A549 (cell line): ENCODE measurements around the gene SLC25A13. TPM values are rescaled to one million over a fixed set of nuclear protein-coding genes. Genes with fewer than 3 reads are reported as not detected.

Experiments
- ATAC-seq, 2 experiments: fragments of 200-7000 bp in 1 of 2; fragments of >200 bp in 1 of 2; cut with Nextera tagmentation in 1 of 2; cut with Tn5 transposase in 1 of 2; 3 replicates each; pipeline versions ENCODE4 v1.8.0 to v1.9.1; 2018 to 2020; ENCODE audit warnings: mild to moderate bottlenecking in 1 of 2, moderate library complexity in 1 of 2
- CTCF ChIA-PET: fragments of 300-600 bp; sonication (Branson Sonifier 250); formaldehyde crosslinking; extraction: SDS; loops from one replicate; lab custom pipeline; 2021; ENCODE audit warnings: antibody characterized with exemption, inconsistent platforms; lab: Yijun Ruan, JAX
- POLR2A ChIA-PET: fragments of 350-600 bp; formaldehyde crosslinking; extraction: SDS; loops from one replicate; lab custom pipeline; 2021; ENCODE audit warnings: antibody characterized with exemption, inconsistent platforms; lab: Yijun Ruan, JAX
- DNase-seq, 2 experiments: peaks; one replicate each; pipeline versions ENCODE4 v3.0.0 to v3.0.0-alpha.2; 2011 to 2016; ENCODE audit warnings: low read depth in 1 of 2, low spot score in 1 of 2
- FAIRE-seq: peaks from 2 replicates; lab custom pipeline; 2011; peaks lifted over from hg19 to GRCh38; lab: Jason Lieb, UNC
- H3K27ac ChIP-seq, 2 experiments: fragments of >200 bp; sonication (Bioruptor Twin); formaldehyde crosslinking; 3 replicates each; pipeline ENCODE4 v1.5.1; 2016 to 2017
- H3K4me1 ChIP-seq: fragments of >200 bp; sonication (Bioruptor Twin); formaldehyde crosslinking; 3 replicates; pipeline ENCODE4 v1.6.1; 2016
- H3K4me2 ChIP-seq: fragments of >200 bp; sonication (Bioruptor Twin); formaldehyde crosslinking; 3 replicates; pipeline ENCODE4 v1.6.1; 2016
- H3K4me3 ChIP-seq: fragments of >200 bp; sonication (Bioruptor Twin); formaldehyde crosslinking; 3 replicates; pipeline ENCODE4 v1.5.1; 2016
- H3K9me3 ChIP-seq: fragments of >200 bp; sonication (Bioruptor Twin); formaldehyde crosslinking; 3 replicates; pipeline ENCODE4 v1.6.1; 2016
- ATOH8 ChIP-seq: fragments of 250-450 bp; sonication (Bioruptor Pico); IDR thresholded peaks from 2 replicates; pipeline ENCODE4 v1.5.0; 2020; ENCODE audit warnings: low read depth, mild to moderate bottlenecking, moderate library complexity
- CEBPB ChIP-seq, 2 experiments: fragments of >200 bp in 1 of 2; sonication (Bioruptor Twin) in 1 of 2; formaldehyde crosslinking in 1 of 2; IDR thresholded peaks; 2 replicates each; pipeline ENCODE4 v1.6.1; 2012 to 2016
- CHD4 ChIP-seq: fragments of 200-600 bp; sonication (generic); IDR thresholded peaks from 2 replicates; pipeline ENCODE4 v1.6.1; 2016; ENCODE audit warnings: antibody characterized with exemption, mild to moderate bottlenecking, borderline replicate concordance
- FOSB ChIP-seq: fragments of 250-450 bp; sonication (Bioruptor Pico); IDR thresholded peaks from 2 replicates; pipeline ENCODE4 v1.5.0; 2020; ENCODE audit warnings: mild to moderate bottlenecking, moderate library complexity
- FOSL2 ChIP-seq, 2 experiments: fragments of 450-650 bp in 1 of 2; fragments of >200 bp in 1 of 2; sonication (Bioruptor Twin) in 1 of 2; formaldehyde crosslinking; IDR thresholded peaks; 2 replicates each; pipeline versions ENCODE4 v1.5.0 to v1.6.1; 2016 to 2020; ENCODE audit warnings: mild to moderate bottlenecking in 1 of 2, moderate library complexity in 1 of 2
- FOXS1 ChIP-seq: fragments of 250-450 bp; sonication (Bioruptor Pico); IDR thresholded peaks from 2 replicates; pipeline ENCODE4 v1.5.0; 2020; ENCODE audit warnings: mild to moderate bottlenecking, moderate library complexity
- HMGXB4 ChIP-seq: fragments of 250-450 bp; sonication (Bioruptor Pico); IDR thresholded peaks from 2 replicates; pipeline ENCODE4 v1.5.0; 2021; ENCODE audit warnings: mild to moderate bottlenecking, moderate library complexity, borderline replicate concordance
- HOXB5 ChIP-seq: fragments of 250-450 bp; sonication (Bioruptor Pico); IDR thresholded peaks from 2 replicates; pipeline ENCODE4 v1.5.0; 2020; ENCODE audit warnings: mild to moderate bottlenecking, moderate library complexity
- KDM1A ChIP-seq: fragments of 200-600 bp; sonication (generic); IDR thresholded peaks from 2 replicates; pipeline ENCODE4 v1.6.1; 2016; ENCODE audit warnings: low read depth, mild to moderate bottlenecking
- MAFK ChIP-seq: fragments of 450-650 bp; IDR thresholded peaks from 2 replicates; pipeline ENCODE4 v1.6.1; 2014; ENCODE audit not compliant: partially characterized antibody
- MAX ChIP-seq: IDR thresholded peaks from 2 replicates; pipeline ENCODE4 v1.6.1; 2012
- MAZ ChIP-seq: fragments of 150-350 bp; IDR thresholded peaks from 2 replicates; pipeline ENCODE4 v1.6.1; 2014; ENCODE audit warnings: antibody characterized with exemption, low read depth, low read length, borderline replicate concordance
- MYC ChIP-seq: IDR thresholded peaks from 2 replicates; pipeline ENCODE4 v1.6.1; 2012; ENCODE audit warnings: mild to moderate bottlenecking, inconsistent platforms, low read length, improper control_type of control experiment, borderline replicate concordance
- NPAS2 ChIP-seq: fragments of 250-450 bp; sonication (Bioruptor Pico); IDR thresholded peaks from 2 replicates; pipeline ENCODE4 v1.8.0; 2022; ENCODE audit warnings: mild to moderate bottlenecking, moderate library complexity, borderline replicate concordance
- NR3C1 ChIP-seq: fragments of >200 bp; sonication (Bioruptor Twin); formaldehyde crosslinking; IDR thresholded peaks from 3 replicates; pipeline ENCODE4 v1.6.1; 2017
- PBX3 ChIP-seq: IDR thresholded peaks from 2 replicates; pipeline ENCODE4 v1.6.1; 2012
- RFX5 ChIP-seq: fragments of 450-650 bp; IDR thresholded peaks from 2 replicates; pipeline ENCODE4 v1.7.1; 2014; ENCODE audit warnings: antibody characterized with exemption, mild to moderate bottlenecking, moderate library complexity
- ZFP36 ChIP-seq: fragments of 450-650 bp; IDR thresholded peaks from 2 replicates; pipeline ENCODE4 v1.6.1; 2014; ENCODE audit warnings: borderline replicate concordance; ENCODE audit not compliant: partially characterized antibody
- WGBS: methylation state at CpG from one replicate; pipeline ENCODE4 v1.1.6; 2017; ENCODE audit errors: missing lambda C conversion rate; 5-methylcytosine and 5-hydroxymethylcytosine counted together
- polyA plus RNA-seq, 4 experiments: library from polyadenylated mRNA; depleted of rRNA in 3 of 4; stranded (reverse); fragments of >200 nt; fragmentation: RNase III in 1 of 4; extraction: RNeasy Plus Mini Kit Qiagen cat#74134 plus additional on column Dnase treatment in 1 of 4; gene quantifications; 2 replicates in 3 of 4; 3 replicates in 1 of 4; pipeline ENCODE4 v1.2.3, GENCODE V29; 2011 to 2017

Gene SLC25A13
- polyA plus RNA-seq, 2 of the 4 experiments (the other 2 are of a cell fraction), result 32.7 to 51.0 TPM

- CTCF ChIA-PET, result interaction anchor here (0.8 to 1.5 kb wide), 2 partner anchors 18 to 33 kb away, joined by 3 read pairs; no protein-coding TSS in a partner anchor
- 94% methylated on average over 3 of the region's 3 CpGs for WGBS
- H3K4me2 ChIP-seq, result no peak overlapping the region
- H3K4me3 ChIP-seq, result no peak overlapping the region
- DNase-seq, result no peak
- H3K4me1 ChIP-seq, result peaks cover 9% of the 10 kb centered on the region
- no peak; a peak in 1 of 6 replicates for ATAC-seq
- POLR2A ChIA-PET, result no interaction called here
- no peak for FAIRE-seq
- no peak overlapping the region for H3K27ac ChIP-seq
- H3K9me3 ChIP-seq, result no peaks in the 10 kb centered on the region
- TF ChIP-seq CEBPB (IDR thresholded peaks at IDR 0.05) (no peak), MAFK (peak; percentile 32), ATOH8 (CRISPR knock-in tag) (no peak)
Measured at GRCh38 chr7:96224073-96224472, 97.8 kb downstream of the SLC25A13 start.

GRCh38 chr7:96221888-96222287 lies 100.0 kb downstream of the SLC25A13 start:
- ATAC-seq (no peak), FAIRE-seq (no peak), DNase-seq (no peak)
- TF ChIP-seq MAZ, result no peak
- no peak for TF ChIP-seq FOSB (CRISPR knock-in tag)
- no peak for TF ChIP-seq FOXS1
- TF ChIP-seq KDM1A, result no peak
- no peak for TF ChIP-seq NR3C1
- TF ChIP-seq CHD4, result no peak
- TF ChIP-seq MAFK, result no peak
- TF ChIP-seq ZFP36, result no peak
- no peak for TF ChIP-seq RFX5
- no peak for TF ChIP-seq HOXB5
- no peak for TF ChIP-seq MAX
- no peak for TF ChIP-seq MYC
- TF ChIP-seq PBX3, result no peak
- no peak for TF ChIP-seq HMGXB4
- ChIA-PET POLR2A (no interaction called here), CTCF (interaction anchor here (0.7 kb wide), 1 partner anchor 161 kb away, joined by 3 read pairs; no protein-coding TSS in a partner anchor)
- Histone ChIP-seq H3K4me2 (no peak overlapping the region), H3K9me3 (no peaks in the 10 kb centered on the region), H3K4me1 (peaks cover 16% of the 10 kb centered on the region), H3K4me3 (no peak overlapping the region), H3K27ac (no peak overlapping the region)
- 95% methylated on average over 5 of the region's 5 CpGs for WGBS

GRCh38 chr7:96219378-96220130 lies 102.3 kb downstream of the SLC25A13 start:
- WGBS, result 85% methylated on average over 1 of the region's 1 CpG
- ATAC-seq, result peak; percentile 50 to 77; a peak in 5 of 6 replicates
- FAIRE-seq, result no peak
- peak in 1 of 2 experiments; percentile 49 for DNase-seq
- H3K4me3 ChIP-seq, result no peak overlapping the region
- peaks cover 16% of the 10 kb centered on the region for H3K4me1 ChIP-seq
- no peaks in the 10 kb centered on the region for H3K9me3 ChIP-seq
- CTCF ChIA-PET, result no interaction called here
- POLR2A ChIA-PET, result no interaction called here
- H3K4me2 ChIP-seq, result peak overlapping the region; percentile 21
- TF ChIP-seq FOSL2 (IDR thresholded peaks at IDR 0.05) (no peak), FOSL2 (CRISPR knock-in tag; IDR thresholded peaks at IDR 0.05) (peak; percentile 7; the same call in 1 of the 2 replicates), NPAS2 (CRISPR knock-in tag) (no peak)
- H3K27ac ChIP-seq, result peak overlapping the region in 1 of 2 experiments; percentile 31; a peak in 1 of 6 replicates
